Neural cell (in vitro differentiated cells): ENCODE results near the gene ZC2HC1B.

Experiments
- CTCF ChIP-seq: fragments of 450-650 bp; IDR thresholded peaks from 2 replicates; pipeline ENCODE4 v1.5.1; 2014; ENCODE audit warnings: antibody characterized with exemption, mild to moderate bottlenecking, moderate library complexity; ENCODE audit not compliant: poor library complexity, severe bottlenecking
- EP300 ChIP-seq: fragments of 450-650 bp; conservative IDR thresholded peaks from 2 replicates; pipeline ENCODE4 v1.6.1; 2014; ENCODE audit warnings: antibody characterized with exemption, mild to moderate bottlenecking, moderate library complexity; ENCODE audit not compliant: poor library complexity, severe bottlenecking
- EZH2 ChIP-seq: fragments of 200-600, 300-800 bp; shearing (Covaris generic), sonication (generic); IDR thresholded peaks from 2 replicates; pipeline ENCODE4 v1.6.1; 2014; ENCODE audit warnings: antibody characterized with exemption, low read length, borderline replicate concordance, mild to moderate bottlenecking; ENCODE audit not compliant: insufficient read depth, poor library complexity, severe bottlenecking
- MXI1 ChIP-seq: fragments of 450-650 bp; conservative IDR thresholded peaks from 2 replicates; pipeline ENCODE4 v1.6.1; 2014; ENCODE audit warnings: antibody characterized with exemption, mild to moderate bottlenecking; ENCODE audit not compliant: poor library complexity, severe bottlenecking
- POLR2AphosphoS5 ChIP-seq: IDR thresholded peaks from 2 replicates; pipeline ENCODE4 v1.6.1; 2012
- RAD21 ChIP-seq: fragments of 450-650 bp; conservative IDR thresholded peaks from 2 replicates; pipeline ENCODE4 v1.6.1; 2014; ENCODE audit warnings: antibody characterized with exemption, mild to moderate bottlenecking, moderate library complexity
- REST ChIP-seq: IDR thresholded peaks from 2 replicates; pipeline ENCODE4 v1.6.1; 2012; ENCODE audit warnings: borderline replicate concordance
- SMC3 ChIP-seq: fragments of 450-650 bp; conservative IDR thresholded peaks from 2 replicates; pipeline ENCODE4 v1.6.1; 2014; ENCODE audit warnings: antibody characterized with exemption, mild to moderate bottlenecking, moderate library complexity; ENCODE audit not compliant: poor library complexity
- TAF1 ChIP-seq: IDR thresholded peaks from 2 replicates; pipeline ENCODE4 v1.6.1; 2012; ENCODE audit warnings: low read depth

GRCh38 chr6:143882401-143882930, 18.2 kb downstream of the ZC2HC1B start:
- no peak for TF ChIP-seq CTCF
- no peak for TF ChIP-seq EP300
- TF ChIP-seq POLR2AphosphoS5 = no peak
- TF ChIP-seq REST = no peak
- no peak for TF ChIP-seq EZH2
- no peak for TF ChIP-seq SMC3
- TF ChIP-seq TAF1 = no peak
- TF ChIP-seq RAD21 = no peak
- no peak for TF ChIP-seq MXI1
